Ramos (cell line): Measurements from ENCODE around the gene TALDO1.

Experiments used
- in situ Hi-C: fragments of 300-500 bp; cut with MboI; formaldehyde crosslinking; loops from one replicate; pipeline ENCODE4 v1.14.3; 2022; ENCODE audit warnings: low sequenced_read_pairs; ENCODE audit not compliant: unreplicated experiment

The TALDO1 gene

GRCh38 chr11:709109-709997 lies 37.9 kb upstream of the TALDO1 start:
- in situ Hi-C loops, result no loop called here

- in situ Hi-C loops, result no loop called here
Observed at GRCh38 chr11:714436-714835, 32.8 kb upstream of the TALDO1 start.

GRCh38 chr11:719214-720016 lies 27.8 kb upstream of the TALDO1 start:
- in situ Hi-C loops, result loop anchor here (5.0 kb wide), 1 partner anchor 167 kb away; no protein-coding TSS in a partner anchor

- in situ Hi-C loops, result no loop called here
Observed at GRCh38 chr11:720017-720641, 27.1 kb upstream of the TALDO1 start.

- in situ Hi-C loops, result no loop called here
Observed at GRCh38 chr11:720642-721246, 26.5 kb upstream of the TALDO1 start.

GRCh38 chr11:721247-721740 lies 26.0 kb upstream of the TALDO1 start:
- in situ Hi-C loops, result no loop called here

- in situ Hi-C loops, result no loop called here
Observed at GRCh38 chr11:721741-722345, 25.4 kb upstream of the TALDO1 start.

GRCh38 chr11:722346-722811 lies 24.9 kb upstream of the TALDO1 start:
- in situ Hi-C loops, result no loop called here

- in situ Hi-C loops, result no loop called here
Observed at GRCh38 chr11:723120-723883, 24.0 kb upstream of the TALDO1 start.

GRCh38 chr11:724049-724777 lies 23.1 kb upstream of the TALDO1 start:
- in situ Hi-C loops, result no loop called here

- in situ Hi-C loops, result no loop called here
Observed at GRCh38 chr11:724778-725386, 22.4 kb upstream of the TALDO1 start.

- in situ Hi-C loops, result no loop called here
Observed at GRCh38 chr11:725624-726202, 21.6 kb upstream of the TALDO1 start.

GRCh38 chr11:726278-727220 lies 20.7 kb upstream of the TALDO1 start:
- in situ Hi-C loops, result no loop called here

- in situ Hi-C loops, result no loop called here
Observed at GRCh38 chr11:727281-727701, 20.0 kb upstream of the TALDO1 start.

- in situ Hi-C loops, result no loop called here
Observed at GRCh38 chr11:727859-728748, 19.2 kb upstream of the TALDO1 start.
